AG04450 (cell line): Measurements from ENCODE around the gene AFF1. TPM values are rescaled to one million over a fixed set of nuclear protein-coding genes. Genes with fewer than 3 reads are reported as not detected.
"Not testable (repeated sequence)": the region's sequence is repeated elsewhere in the genome, so short reads cannot be mapped to it uniquely, and the experiment has no call there.

Experiments
- CTCF ChIA-PET: fragments of 300-600, 350-600 bp; formaldehyde crosslinking; extraction: SDS; loops from one replicate; lab custom pipeline; 2022; ENCODE audit warnings: antibody characterized with exemption, inconsistent platforms; lab: Charles Lee
- POLR2A ChIA-PET: fragments of 350-600 bp; formaldehyde crosslinking; extraction: SDS; loops from one replicate; lab custom pipeline; 2021; ENCODE audit warnings: antibody characterized with exemption, inconsistent platforms; lab: Yijun Ruan, JAX
- DNase-seq: peaks from one replicate; pipeline ENCODE4 v3.0.0-alpha.2; 2011; ENCODE audit warnings: low read depth, low spot score
- H3K27ac ChIP-seq: one replicate; pipeline ENCODE4 v1.5.1; 2012; ENCODE audit warnings: low read depth, low read length, control low read depth
- H3K27me3 ChIP-seq: one replicate; pipeline ENCODE4 v1.6.0; 2012; ENCODE audit warnings: low read length; ENCODE audit not compliant: control insufficient read depth, insufficient read depth
- H3K4me3 ChIP-seq: 2 replicates; pipeline ENCODE4 v1.5.1; 2011; ENCODE audit warnings: mild to moderate bottlenecking, low read depth, low read length, control low read depth
- H3K9me3 ChIP-seq: 2 replicates; pipeline ENCODE4 v1.5.1; 2012; ENCODE audit warnings: low read length; ENCODE audit not compliant: control insufficient read depth, insufficient read depth
- CTCF ChIP-seq: IDR thresholded peaks from 2 replicates; pipeline ENCODE4 v1.5.1; 2011; ENCODE audit warnings: low read depth, low read length, control low read depth, inconsistent platforms
- polyA plus RNA-seq: library from polyadenylated mRNA; depleted of rRNA; stranded (reverse); fragments of >200 nt; gene quantifications from 2 replicates; pipeline ENCODE4 v1.2.3, GENCODE V29; 2011

AFF1 gene
- polyA plus RNA-seq, 1 experiment = 17.2 TPM

GRCh38 chr4:87080462-87080861, 145.7 kb downstream of the AFF1 start:
- TF ChIP-seq CTCF = no peak
- H3K9me3 ChIP-seq = no peaks in the 10 kb centered on the region
- no peak overlapping the region for H3K4me3 ChIP-seq
- POLR2A ChIA-PET = interaction anchor here (1.2 to 2.2 kb wide), 2 partner anchors 12 to 74 kb away, joined by 4 to 8 read pairs; no protein-coding TSS in a partner anchor
- no peak for DNase-seq
- H3K27ac ChIP-seq = no peak overlapping the region
- H3K27me3 ChIP-seq = no peaks in the 10 kb centered on the region
- CTCF ChIA-PET = interaction anchor here (1.1 to 1.7 kb wide), 2 partner anchors 12 to 158 kb away, joined by 3 to 11 read pairs; no protein-coding TSS in a partner anchor

- no peak for DNase-seq
- ChIA-PET POLR2A (interaction anchor here (1.0 kb wide), 1 partner anchor 11 kb away, joined by 4 read pairs; no protein-coding TSS in a partner anchor), CTCF (interaction anchor here (0.5 to 1.0 kb wide), 2 partner anchors 138 to 159 kb away, joined by 4 to 8 read pairs; no protein-coding TSS in a partner anchor)
- Histone ChIP-seq H3K4me3 (no peak overlapping the region), H3K9me3 (no peaks in the 10 kb centered on the region), H3K27me3 (no peaks in the 10 kb centered on the region), H3K27ac (no peak overlapping the region)
- no peak for TF ChIP-seq CTCF
Measured at GRCh38 chr4:87081826-87082225, 147.0 kb downstream of the AFF1 start.

- H3K27me3 ChIP-seq, H3K9me3 ChIP-seq, POLR2A ChIA-PET, H3K27ac ChIP-seq, DNase-seq, H3K4me3 ChIP-seq, CTCF ChIA-PET: not testable (repeated sequence)
Measured at GRCh38 chr4:87085732-87086131, 150.9 kb downstream of the AFF1 start.

GRCh38 chr4:87086143-87086805, 151.5 kb downstream of the AFF1 start:
- ChIA-PET POLR2A (no interaction called here), CTCF (no interaction called here)
- DNase-seq = no peak
- H3K27me3 ChIP-seq = no peaks in the 10 kb centered on the region
- no peak for TF ChIP-seq CTCF
- no peaks in the 10 kb centered on the region for H3K9me3 ChIP-seq
- H3K4me3 ChIP-seq = no peak overlapping the region
- H3K27ac ChIP-seq = no peak overlapping the region

- ChIA-PET POLR2A (no interaction called here), CTCF (no interaction called here)
- no peak overlapping the region for H3K4me3 ChIP-seq
- no peaks in the 10 kb centered on the region for H3K9me3 ChIP-seq
- H3K27ac ChIP-seq = no peak overlapping the region
- no peaks in the 10 kb centered on the region for H3K27me3 ChIP-seq
- no peak for DNase-seq
- TF ChIP-seq CTCF = no peak
Measured at GRCh38 chr4:87087015-87087414, 152.2 kb downstream of the AFF1 start.
